ENCODE data around the gene PIK3R3.

- no peak for TF ChIP-seq POLR2A (IDR thresholded peaks at IDR 0.05)
- TF ChIP-seq CTCF (IDR thresholded peaks at IDR 0.05): no peak
These were observed 49.2 kb upstream of the PIK3R3 start for GRCh38 chr1:46181343-46182260.
